GM18907 (cell line): ENCODE measurements around the gene ANKRD52.

Experiments used
- ATAC-seq: cut with Tn5 transposase; IDR thresholded peaks from one replicate; pipeline ENCODE4 v1.9.1; 2021; ENCODE audit warnings: mild to moderate bottlenecking, moderate library complexity; ENCODE audit not compliant: unreplicated experiment

ANKRD52 gene

GRCh38 chr12:56243731-56244181, 14.4 kb downstream of the ANKRD52 start:
- no peak for ATAC-seq

GRCh38 chr12:56242986-56243385, 15.2 kb downstream of the ANKRD52 start:
- ATAC-seq: no peak

GRCh38 chr12:56241424-56242303, 16.5 kb downstream of the ANKRD52 start:
- no peak for ATAC-seq

GRCh38 chr12:56237552-56237951, 20.6 kb downstream of the ANKRD52 start:
- ATAC-seq: no peak

- ATAC-seq: no peak
Observed at GRCh38 chr12:56236985-56237384, 21.2 kb downstream of the ANKRD52 start.

GRCh38 chr12:56236091-56236490, 22.1 kb downstream of the ANKRD52 start:
- ATAC-seq: no peak

- ATAC-seq: no peak
Observed at GRCh38 chr12:56234746-56235436, 23.3 kb downstream of the ANKRD52 start.

GRCh38 chr12:56231184-56231582, 27.0 kb downstream of the ANKRD52 start:
- ATAC-seq: no peak

GRCh38 chr12:56230432-56231183, 27.6 kb downstream of the ANKRD52 start:
- no peak for ATAC-seq

GRCh38 chr12:56229916-56230431, 28.2 kb downstream of the ANKRD52 start, which contains the start of gene SLC39A5:
Gene SLC39A5 (plus strand): TSS chr12:56230051. CDS start chr12:56231275, 1,224 bp downstream.
- ATAC-seq: no peak

- ATAC-seq: no peak
Observed at GRCh38 chr12:56229082-56229481, 29.1 kb downstream of the ANKRD52 start.

- no peak for ATAC-seq
Observed at GRCh38 chr12:56224954-56225353, 33.2 kb downstream of the ANKRD52 start.

- peak; percentile 67 for ATAC-seq
Observed at GRCh38 chr12:56224102-56224701, 34.0 kb downstream of the ANKRD52 start, which contains the start of gene NABP2. Gene NABP2 (plus strand): TSS chr12:56224342. CDS start chr12:56224857, 515 bp downstream.

- ATAC-seq: no peak
Observed at GRCh38 chr12:56223571-56224101, 34.5 kb downstream of the ANKRD52 start.

- ATAC-seq: no peak
Observed at GRCh38 chr12:56222531-56222895, 35.7 kb downstream of the ANKRD52 start.

GRCh38 chr12:56221757-56222530, 36.2 kb downstream of the ANKRD52 start, which contains the start of gene RNF41:
Gene RNF41 (minus strand): TSS chr12:56221922. CDS start chr12:56214047, 7,875 bp downstream.
- ATAC-seq: peak; percentile 85

GRCh38 chr12:56221232-56221756, 36.9 kb downstream of the ANKRD52 start:
- peak; percentile 25 for ATAC-seq

- ATAC-seq: no peak
Observed at GRCh38 chr12:56220611-56221231, 37.5 kb downstream of the ANKRD52 start.

- no peak for ATAC-seq
Observed at GRCh38 chr12:56219840-56220239, 38.3 kb downstream of the ANKRD52 start.
